Esophagus squamous epithelium (tissue), 5 donors: ENCODE data around the gene GMPR2. TPM values are rescaled to one million over a fixed set of nuclear protein-coding genes. Genes with fewer than 3 reads are reported as not detected.
"Not testable (repeated sequence)": the region's sequence is repeated elsewhere in the genome, so short reads cannot be mapped to it uniquely, and the experiment has no call there.

Experiments
- DNase-seq: peaks from one replicate; lab custom pipeline; 2025; lab: John Stamatoyannopoulos, UW
- H3K27ac ChIP-seq, 4 donors: fragments of 200-600 bp; sonication (generic); one replicate each; pipeline ENCODE4 v1.5.1; 2016 to 2019; ENCODE audit warnings: mild to moderate bottlenecking in 1 of 4
- H3K27me3 ChIP-seq, 4 donors: fragments of 200-600 bp; sonication (generic); 1 replicate in 3 of 4; 2 replicates in 1 of 4; pipeline versions ENCODE4 v1.5.1 to v1.6.0; 2017 to 2021; ENCODE audit warnings: antibody characterized with exemption in 1 of 4
- H3K36me3 ChIP-seq, 3 donors: fragments of 200-600 bp; sonication (generic); one replicate each; pipeline ENCODE4 v1.5.1; 2016 to 2019
- H3K4me1 ChIP-seq, 3 donors: fragments of 200-600 bp; sonication (generic); one replicate each; pipeline ENCODE4 v1.5.1; 2017 to 2019
- H3K4me3 ChIP-seq, 4 donors: fragments of 200-600 bp; sonication (generic); 1 replicate in 3 of 4; 2 replicates in 1 of 4; pipeline ENCODE4 v1.5.1; 2016 to 2019; ENCODE audit warnings: mild to moderate bottlenecking in 2 of 4, moderate library complexity in 1 of 4
- H3K9me3 ChIP-seq, 3 donors: fragments of 200-600 bp; sonication (generic); one replicate each; pipeline ENCODE4 v1.5.1; 2016 to 2019
- POLR2A ChIP-seq, 4 donors: fragments of 450-650 bp; IDR thresholded peaks; one replicate each; pipeline ENCODE4 v1.6.1; 2017; ENCODE audit warnings: antibody characterized with exemption in 4 of 4, mild to moderate bottlenecking in 4 of 4, moderate library complexity in 3 of 4
- WGBS, 2 donors: methylation state at CpG; one replicate each; pipeline ENCODE4 v1.1.5; 2018; 5-methylcytosine and 5-hydroxymethylcytosine counted together
- intact Hi-C: fragments of 100-400 bp; cut with DNase I; formaldehyde crosslinking; loops from one replicate; pipeline ENCODE4 v1.15.0; 2022
- total RNA-seq, 4 donors: library from RNA; depleted of rRNA; stranded (reverse); fragments of >200 nt; gene quantifications; one replicate each; pipeline ENCODE4 v1.1.0, GENCODE V29; 2016
- TF ChIP-seq, protein P1 (sequence below), 6 experiments: fragments of 450-650 bp in 4 of 6; fragments of 200-600 bp in 2 of 6; sonication (generic) in 2 of 6; IDR thresholded peaks; one replicate each; pipeline ENCODE4 v1.5.1; 2016 to 2019; ENCODE audit warnings: antibody characterized with exemption in 6 of 6, mild to moderate bottlenecking in 4 of 6, moderate library complexity in 4 of 6
- donor health status: DM: yes; HTN: yes; CAD: no.

Gene GMPR2
- total RNA-seq, 4 donors from 2014 or later: 18.5 to 47.7 (median 33.1) TPM

DNA sequence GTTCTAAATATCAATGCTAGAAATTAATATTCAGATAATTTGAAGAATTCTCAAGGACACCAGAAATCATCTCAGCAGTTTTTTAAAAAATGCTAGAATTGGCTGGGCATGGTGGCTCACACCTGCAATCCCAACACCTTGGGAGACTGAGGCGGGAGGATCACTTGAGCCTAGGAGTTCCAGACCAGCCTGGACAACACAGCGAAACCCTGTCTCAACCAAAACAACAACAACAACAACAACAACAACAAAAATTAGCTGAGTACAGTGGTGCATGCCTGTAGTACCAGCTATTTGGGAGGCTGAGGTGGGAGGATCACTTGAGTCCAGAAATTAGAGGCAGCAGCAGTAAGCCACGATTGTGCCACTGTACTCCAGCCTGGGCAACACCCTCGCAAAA lies 13.6 kb upstream of the GMPR2 start:
- Histone ChIP-seq H3K27me3 (no peaks in the 10 kb centered on the region), H3K4me3 (no peak overlapping the region), H3K27ac (no peak overlapping the region), H3K36me3 (peaks cover 0 to 19% (median 0%) of the 10 kb centered on the region in 3 donors), H3K9me3 (no peaks in the 10 kb centered on the region), H3K4me1 (peaks cover 0 to 24% (median 14%) of the 10 kb centered on the region in 3 donors)
- WGBS, 2 donors: 67 to 87% methylated on average over 4 of the region's 4 CpGs
- TF ChIP-seq, protein P1, sequence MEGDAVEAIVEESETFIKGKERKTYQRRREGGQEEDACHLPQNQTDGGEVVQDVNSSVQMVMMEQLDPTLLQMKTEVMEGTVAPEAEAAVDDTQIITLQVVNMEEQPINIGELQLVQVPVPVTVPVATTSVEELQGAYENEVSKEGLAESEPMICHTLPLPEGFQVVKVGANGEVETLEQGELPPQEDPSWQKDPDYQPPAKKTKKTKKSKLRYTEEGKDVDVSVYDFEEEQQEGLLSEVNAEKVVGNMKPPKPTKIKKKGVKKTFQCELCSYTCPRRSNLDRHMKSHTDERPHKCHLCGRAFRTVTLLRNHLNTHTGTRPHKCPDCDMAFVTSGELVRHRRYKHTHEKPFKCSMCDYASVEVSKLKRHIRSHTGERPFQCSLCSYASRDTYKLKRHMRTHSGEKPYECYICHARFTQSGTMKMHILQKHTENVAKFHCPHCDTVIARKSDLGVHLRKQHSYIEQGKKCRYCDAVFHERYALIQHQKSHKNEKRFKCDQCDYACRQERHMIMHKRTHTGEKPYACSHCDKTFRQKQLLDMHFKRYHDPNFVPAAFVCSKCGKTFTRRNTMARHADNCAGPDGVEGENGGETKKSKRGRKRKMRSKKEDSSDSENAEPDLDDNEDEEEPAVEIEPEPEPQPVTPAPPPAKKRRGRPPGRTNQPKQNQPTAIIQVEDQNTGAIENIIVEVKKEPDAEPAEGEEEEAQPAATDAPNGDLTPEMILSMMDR (IDR thresholded peaks at IDR 0.05): no peak
- TF ChIP-seq POLR2A (IDR thresholded peaks at IDR 0.05): no peak
- intact Hi-C loops: no loop called here
- no peak for DNase-seq

DNA sequence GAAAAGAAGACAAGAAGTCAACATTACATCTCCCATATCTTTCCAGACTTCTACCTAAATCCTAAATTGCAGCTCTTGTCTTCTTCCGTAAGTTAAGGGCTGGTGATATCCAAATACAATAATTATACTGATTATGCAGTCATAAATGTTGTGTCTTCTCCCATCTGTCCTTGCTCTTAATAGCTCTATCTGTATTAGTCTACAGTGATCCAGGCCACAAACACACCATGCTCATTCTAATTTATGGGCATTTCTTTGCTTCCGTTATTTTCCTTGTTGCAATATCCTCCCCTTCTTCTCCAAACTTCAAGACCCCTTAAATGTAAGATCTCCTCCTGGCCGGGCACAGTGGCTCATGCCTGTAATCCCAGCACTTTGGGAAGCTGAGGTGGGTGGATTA lies 13.2 kb upstream of the GMPR2 start:
- no peak for TF ChIP-seq POLR2A (IDR thresholded peaks at IDR 0.05)
- TF ChIP-seq, protein P1 (IDR thresholded peaks at IDR 0.05): no peak
- Histone ChIP-seq H3K27me3 (no peaks in the 10 kb centered on the region), H3K4me3 (no peak overlapping the region), H3K9me3 (no peaks in the 10 kb centered on the region), H3K36me3 (peaks cover 0 to 19% (median 0%) of the 10 kb centered on the region in 3 donors), H3K27ac (no peak overlapping the region), H3K4me1 (peaks cover 0 to 22% (median 12%) of the 10 kb centered on the region in 3 donors)
- WGBS, 2 donors: 50 to 62% methylated on average over 2 to 3 of the region's 3 CpGs
- intact Hi-C loops: no loop called here
- no peak for DNase-seq

DNA sequence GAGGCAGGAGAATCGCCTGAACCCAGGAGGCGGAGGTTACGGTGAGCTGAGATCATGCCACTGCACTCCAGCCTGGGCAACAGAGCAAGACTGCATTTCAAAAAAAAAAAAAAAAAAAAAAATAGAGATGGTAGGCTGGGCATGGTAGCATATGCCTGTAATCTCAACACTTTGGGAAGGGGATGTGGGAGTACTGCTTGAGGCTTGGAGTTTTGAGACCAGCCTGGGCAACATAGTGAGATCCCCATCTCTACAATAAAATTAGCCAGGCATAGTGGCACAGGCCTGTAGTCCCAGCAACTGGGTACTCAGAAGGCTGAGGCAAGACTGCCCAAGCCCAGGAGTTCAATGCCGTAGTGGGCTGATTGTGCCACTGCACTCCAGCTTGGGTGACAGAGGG lies 9.7 kb upstream of the GMPR2 start:
- H3K27ac ChIP-seq, H3K27me3 ChIP-seq, intact Hi-C loops, H3K9me3 ChIP-seq, H3K4me3 ChIP-seq, DNase-seq, H3K4me1 ChIP-seq: not testable (repeated sequence)
- 95% methylated on average over 4 of the region's 4 CpGs for WGBS, 2 donors
- H3K36me3 ChIP-seq: peaks cover 0 to 17% (median 0%) of the 10 kb centered on the region in 3 donors

DNA sequence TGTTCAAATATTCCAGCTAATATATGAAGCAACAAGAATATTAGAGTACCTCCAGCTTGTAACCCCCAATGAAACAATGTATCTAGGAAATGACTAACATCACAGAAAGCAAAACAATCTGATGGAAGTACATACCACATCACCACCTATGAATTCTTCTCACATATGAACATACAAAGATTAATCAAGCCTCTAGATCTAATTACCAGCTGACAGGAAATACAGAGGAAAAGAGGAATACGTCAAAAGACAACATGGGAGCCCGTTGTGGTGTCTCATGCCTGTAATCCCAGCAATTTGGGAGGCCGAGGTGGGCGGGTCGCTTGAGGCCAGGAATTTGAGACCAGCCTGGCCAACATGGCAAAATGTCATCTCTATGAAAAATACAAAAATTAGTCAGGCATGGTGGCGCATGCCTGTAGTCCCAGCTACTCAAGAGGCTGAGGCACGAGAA lies 8.1 kb upstream of the GMPR2 start:
- 75 to 80% methylated on average over 7 of the region's 7 CpGs for WGBS, 2 donors
- no peaks in the 10 kb centered on the region for H3K9me3 ChIP-seq

DNA sequence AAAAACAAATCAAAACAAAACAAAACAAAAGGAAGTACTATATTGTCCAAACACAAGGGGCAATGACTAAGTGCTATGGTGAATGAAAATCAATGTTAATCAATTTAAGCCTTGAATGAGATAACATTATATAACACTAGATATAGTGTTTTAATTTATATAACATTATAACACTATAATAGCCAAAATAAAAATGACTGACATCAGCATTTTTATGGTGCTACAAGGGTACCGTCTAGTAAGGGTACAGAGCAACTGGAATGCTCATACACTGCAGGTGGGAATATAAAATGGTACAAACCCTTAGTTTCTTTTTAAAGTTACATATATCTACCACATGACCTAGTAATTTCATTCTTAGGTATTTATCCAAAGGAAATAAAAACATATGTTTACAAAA lies 6.3 kb upstream of the GMPR2 start:
- Histone ChIP-seq H3K27me3 (no peaks in the 10 kb centered on the region), H3K4me3 (no peak overlapping the region), H3K27ac (no peak overlapping the region), H3K36me3 (peaks cover 0 to 20% (median 0%) of the 10 kb centered on the region in 3 donors), H3K9me3 (no peaks in the 10 kb centered on the region), H3K4me1 (peaks cover 9 to 20% (median 14%) of the 10 kb centered on the region in 3 donors)
- intact Hi-C loops: no loop called here
- DNase-seq: no peak
- WGBS, 2 donors: 64 to 78% methylated on average over 1 of the region's 1 CpG
- TF ChIP-seq, protein P1 (IDR thresholded peaks at IDR 0.05): no peak
- no peak for TF ChIP-seq POLR2A (IDR thresholded peaks at IDR 0.05)

More for the DNA sequence above, 8.1 kb upstream of the GMPR2 start:
- no peak for TF ChIP-seq POLR2A (IDR thresholded peaks at IDR 0.05)
- TF ChIP-seq, protein P1 (IDR thresholded peaks at IDR 0.05): no peak
- no peaks in the 10 kb centered on the region for H3K27me3 ChIP-seq
- H3K27ac ChIP-seq: peak overlapping the region in 1 of 4 donors; percentile 24
- no peak for DNase-seq
- peaks cover 0 to 20% (median 0%) of the 10 kb centered on the region in 3 donors for H3K36me3 ChIP-seq
- H3K4me3 ChIP-seq: no peak overlapping the region
- intact Hi-C loops: no loop called here
- peaks cover 0 to 7% (median 1%) of the 10 kb centered on the region in 3 donors for H3K4me1 ChIP-seq
